GM19025 (cell line): Measurements from ENCODE around the gene MFSD6.
"Not testable (repeated sequence)": the region's sequence is repeated elsewhere in the genome, so short reads cannot be mapped to it uniquely, and the experiment has no call there.

Experiments
- ATAC-seq: cut with Tn5 transposase; IDR thresholded peaks from one replicate; pipeline ENCODE4 v1.9.1; 2021; ENCODE audit warnings: mild to moderate bottlenecking, low read depth, moderate library complexity; ENCODE audit not compliant: unreplicated experiment

MFSD6 gene

GRCh38 chr2:190404487-190404886 lies 3.7 kb upstream of the MFSD6 start:
- no peak for ATAC-seq

- no peak for ATAC-seq
Measured at GRCh38 chr2:190405070-190405469, 3.1 kb upstream of the MFSD6 start.

GRCh38 chr2:190405995-190406394 lies 2.2 kb upstream of the MFSD6 start:
- no peak for ATAC-seq

- ATAC-seq: no peak
Measured at GRCh38 chr2:190406805-190407204, 1.4 kb upstream of the MFSD6 start.

GRCh38 chr2:190407246-190407661 lies 901 bp upstream of the MFSD6 start:
- no peak for ATAC-seq

- ATAC-seq: peak; percentile 62
Measured at GRCh38 chr2:190408538-190409271, 550 bp downstream of the MFSD6 start.

GRCh38 chr2:190409616-190410015 lies 1.5 kb downstream of the MFSD6 start:
- no peak for ATAC-seq

- no peak for ATAC-seq
Measured at GRCh38 chr2:190410166-190410565, 2.0 kb downstream of the MFSD6 start.

GRCh38 chr2:190412966-190413365 lies 4.8 kb downstream of the MFSD6 start:
- no peak for ATAC-seq

GRCh38 chr2:190413421-190413820 lies 5.3 kb downstream of the MFSD6 start:
- ATAC-seq: no peak

- ATAC-seq: no peak
Measured at GRCh38 chr2:190415251-190415650, 7.1 kb downstream of the MFSD6 start.

GRCh38 chr2:190415794-190416775 lies 7.9 kb downstream of the MFSD6 start:
- no peak for ATAC-seq

GRCh38 chr2:190417045-190417842 lies 9.1 kb downstream of the MFSD6 start:
- ATAC-seq: no peak

- ATAC-seq: no peak
Measured at GRCh38 chr2:190418727-190419126, 10.6 kb downstream of the MFSD6 start.

GRCh38 chr2:190420801-190421200 lies 12.6 kb downstream of the MFSD6 start:
- no peak for ATAC-seq

- no peak for ATAC-seq
Measured at GRCh38 chr2:190425221-190425866, 17.2 kb downstream of the MFSD6 start.

GRCh38 chr2:190425883-190426658 lies 17.9 kb downstream of the MFSD6 start:
- ATAC-seq: no peak

- ATAC-seq: not testable (repeated sequence)
Measured at GRCh38 chr2:190430866-190431265, 22.7 kb downstream of the MFSD6 start.

GRCh38 chr2:190431907-190432306 lies 23.8 kb downstream of the MFSD6 start:
- ATAC-seq: no peak
